H9 (cell line): ENCODE measurements around the gene PACS1. TPM values are rescaled to one million over a fixed set of nuclear protein-coding genes. Genes with fewer than 3 reads are reported as not detected.
A peak's percentile ranks its signal among the peaks of the same experiment; 100 is the strongest.

ENCODE experiments used
- DNase-seq: peaks from one replicate; pipeline ENCODE4 v3.0.0-alpha.2; 2017
- H2AFZ ChIP-seq: one replicate; pipeline ENCODE4 v1.6.1; 2013; ENCODE audit warnings: mild to moderate bottlenecking, low read length, control low read depth, moderate library complexity
- H2AK5ac ChIP-seq: 2 replicates; pipeline ENCODE4 v1.6.1; 2013; ENCODE audit warnings: low read length, control low read depth, mixed read lengths; ENCODE audit not compliant: insufficient read length
- H2BK120ac ChIP-seq: one replicate; pipeline ENCODE4 v1.6.1; 2013; ENCODE audit warnings: low read depth, mild to moderate bottlenecking, low read length, control low read depth, inconsistent platforms; ENCODE audit not compliant: poor library complexity, severe bottlenecking
- H2BK12ac ChIP-seq: 2 replicates; pipeline ENCODE4 v1.6.1; 2013; ENCODE audit warnings: low read length, control low read depth, mixed read lengths, low read depth; ENCODE audit not compliant: insufficient read length
- H2BK15ac ChIP-seq: 2 replicates; pipeline ENCODE4 v1.6.1; 2013; ENCODE audit warnings: low read depth, low read length, control low read depth
- H2BK20ac ChIP-seq: one replicate; pipeline ENCODE4 v1.6.1; 2013; ENCODE audit warnings: low read depth, mild to moderate bottlenecking, low read length, control low read depth, inconsistent platforms; ENCODE audit not compliant: poor library complexity, severe bottlenecking
- H2BK5ac ChIP-seq: 2 replicates; pipeline ENCODE4 v1.6.1; 2013; ENCODE audit warnings: low read length, control low read depth, mixed read lengths; ENCODE audit not compliant: insufficient read length
- H3K14ac ChIP-seq: 2 replicates; pipeline ENCODE4 v1.6.1; 2013; ENCODE audit warnings: low read length, control low read depth; ENCODE audit not compliant: insufficient read depth
- H3K18ac ChIP-seq: 2 replicates; pipeline ENCODE4 v1.6.1; 2013; ENCODE audit warnings: low read depth, mild to moderate bottlenecking, mixed read lengths, low read length, control low read depth; ENCODE audit not compliant: insufficient read length
- H3K23ac ChIP-seq: 2 replicates; pipeline ENCODE4 v1.6.1; 2013; ENCODE audit warnings: low read length, control low read depth, mixed read lengths, low read depth; ENCODE audit not compliant: insufficient read length
- H3K23me2 ChIP-seq: 2 replicates; pipeline ENCODE4 v1.6.1; 2013; ENCODE audit warnings: low read depth, mild to moderate bottlenecking, mixed read lengths, low read length, control low read depth; ENCODE audit not compliant: insufficient read length, poor library complexity, severe bottlenecking
- H3K27ac ChIP-seq: 2 replicates; pipeline ENCODE4 v1.5.1; 2013; ENCODE audit warnings: low read length, control low read depth, mixed read lengths, low read depth; ENCODE audit not compliant: insufficient read length
- H3K27me3 ChIP-seq: 2 replicates; pipeline ENCODE4 v1.6.1; 2013; ENCODE audit warnings: low read length, control low read depth, inconsistent platforms; ENCODE audit not compliant: insufficient read depth
- H3K4ac ChIP-seq: 2 replicates; pipeline ENCODE4 v1.6.1; 2013; ENCODE audit warnings: low read depth, mild to moderate bottlenecking, control low read depth, inconsistent platforms, low read length, moderate library complexity
- H3K4me1 ChIP-seq: 2 replicates; pipeline ENCODE4 v1.6.1; 2013; ENCODE audit warnings: low read length, control low read depth, inconsistent platforms; ENCODE audit not compliant: insufficient read depth
- H3K4me2 ChIP-seq: 2 replicates; pipeline ENCODE4 v1.6.1; 2013; ENCODE audit warnings: low read length, control low read depth, mixed read lengths; ENCODE audit not compliant: insufficient read length, insufficient read depth
- H3K56ac ChIP-seq: 2 replicates; pipeline ENCODE4 v1.6.1; 2013; ENCODE audit warnings: low read depth, mild to moderate bottlenecking, mixed read lengths, low read length, control low read depth; ENCODE audit not compliant: insufficient read length
- H3K79me1 ChIP-seq: 2 replicates; pipeline ENCODE4 v1.6.1; 2013; ENCODE audit warnings: low read depth, mild to moderate bottlenecking, moderate library complexity, low read length, control low read depth, inconsistent platforms; ENCODE audit not compliant: insufficient read depth, poor library complexity, severe bottlenecking
- H3K79me2 ChIP-seq: 2 replicates; pipeline ENCODE4 v1.6.1; 2013; ENCODE audit warnings: low read length, control low read depth, inconsistent platforms; ENCODE audit not compliant: insufficient read depth
- H3K9ac ChIP-seq: 2 replicates; pipeline ENCODE4 v1.6.1; 2013; ENCODE audit warnings: low read length, control low read depth, mixed read lengths; ENCODE audit not compliant: insufficient read length; ENCODE audit errors: extremely low read depth
- H3K9me3 ChIP-seq: one replicate; pipeline ENCODE4 v1.6.1; 2013; ENCODE audit warnings: low read depth, low read length, inconsistent platforms; ENCODE audit not compliant: control insufficient read depth
- H3T11ph ChIP-seq: one replicate; pipeline ENCODE4 v1.6.1; 2013; ENCODE audit warnings: mild to moderate bottlenecking, low read length, control low read depth, inconsistent platforms
- H4K20me1 ChIP-seq: one replicate; pipeline ENCODE4 v1.6.1; 2013; ENCODE audit not compliant: control insufficient read depth, insufficient read length, insufficient read depth
- H4K5ac ChIP-seq: 2 replicates; pipeline ENCODE4 v1.6.1; 2013; ENCODE audit warnings: low read depth, mild to moderate bottlenecking, mixed read lengths, low read length, control low read depth; ENCODE audit not compliant: insufficient read length
- H4K8ac ChIP-seq: replicated peaks from 2 replicates; pipeline ENCODE4 v1.6.1; 2013; ENCODE audit warnings: low read length, control low read depth, mixed read lengths, low read depth; ENCODE audit not compliant: insufficient read length
- H4K91ac ChIP-seq: 2 replicates; pipeline ENCODE4 v1.6.1; 2013; ENCODE audit warnings: low read depth, mild to moderate bottlenecking, moderate library complexity, mixed read lengths, low read length, control low read depth; ENCODE audit not compliant: insufficient read length
- H3K27ac Mint-ChIP-seq, 3 experiments: 2 replicates in 2 of 3; 3 replicates in 1 of 3; pipeline ENCODE4 v1.8.0; 2020 to 2021; ENCODE audit warnings: mixed read lengths in 3 of 3, mild to moderate bottlenecking in 1 of 3, moderate library complexity in 1 of 3
- H3K27me3 Mint-ChIP-seq: 2 replicates; pipeline ENCODE4 v1.8.0; 2021; ENCODE audit warnings: low read depth, mild to moderate bottlenecking, moderate library complexity, mixed read lengths
- H3K36me3 Mint-ChIP-seq, 3 experiments: 2 replicates in 2 of 3; 3 replicates in 1 of 3; pipeline ENCODE4 v1.8.0; 2020 to 2021; ENCODE audit warnings: low read depth in 3 of 3, mixed read lengths in 3 of 3; ENCODE audit not compliant: insufficient read depth in 1 of 3
- H3K4me1 Mint-ChIP-seq, 2 experiments: 2 replicates each; pipeline ENCODE4 v1.8.0; 2020; ENCODE audit warnings: mixed read lengths in 2 of 2
- H3K4me3 Mint-ChIP-seq, 2 experiments: 2 replicates in 1 of 2; 3 replicates in 1 of 2; pipeline ENCODE4 v1.8.0; 2020 to 2021; ENCODE audit warnings: mild to moderate bottlenecking in 2 of 2, mixed read lengths in 2 of 2, moderate library complexity in 1 of 2
- H3K9me3 Mint-ChIP-seq, 2 experiments: 2 replicates in 1 of 2; 3 replicates in 1 of 2; pipeline ENCODE4 v1.8.0; 2020; ENCODE audit warnings: mild to moderate bottlenecking in 2 of 2, mixed read lengths in 2 of 2, moderate library complexity in 1 of 2
- WGBS: extraction: QIAGEN DNeasy Blood & Tissue Kit; methylation state at CpG from one replicate; pipeline ENCODE4 v1.1.7; 2013; ENCODE audit warnings: missing lambda C conversion rate, low lambda C conversion rate, mixed read lengths; ENCODE audit not compliant: insufficient read length; ENCODE audit errors: extremely low coverage; 5-methylcytosine and 5-hydroxymethylcytosine counted together
- total RNA-seq: library from RNA; stranded (reverse); gene quantifications from 2 replicates; pipeline ENCODE4 v1.2.1, GENCODE V29; 2021
- TF ChIP-seq, protein P1 (sequence below): fragments of 200-600 bp; sonication (generic); conservative IDR thresholded peaks from 3 replicates; pipeline ENCODE4 v1.8.0; 2021; ENCODE audit warnings: antibody characterized with exemption, mild to moderate bottlenecking

Gene PACS1
- total RNA-seq, 1 experiment from 2014 or later: 35.5 TPM

DNA sequence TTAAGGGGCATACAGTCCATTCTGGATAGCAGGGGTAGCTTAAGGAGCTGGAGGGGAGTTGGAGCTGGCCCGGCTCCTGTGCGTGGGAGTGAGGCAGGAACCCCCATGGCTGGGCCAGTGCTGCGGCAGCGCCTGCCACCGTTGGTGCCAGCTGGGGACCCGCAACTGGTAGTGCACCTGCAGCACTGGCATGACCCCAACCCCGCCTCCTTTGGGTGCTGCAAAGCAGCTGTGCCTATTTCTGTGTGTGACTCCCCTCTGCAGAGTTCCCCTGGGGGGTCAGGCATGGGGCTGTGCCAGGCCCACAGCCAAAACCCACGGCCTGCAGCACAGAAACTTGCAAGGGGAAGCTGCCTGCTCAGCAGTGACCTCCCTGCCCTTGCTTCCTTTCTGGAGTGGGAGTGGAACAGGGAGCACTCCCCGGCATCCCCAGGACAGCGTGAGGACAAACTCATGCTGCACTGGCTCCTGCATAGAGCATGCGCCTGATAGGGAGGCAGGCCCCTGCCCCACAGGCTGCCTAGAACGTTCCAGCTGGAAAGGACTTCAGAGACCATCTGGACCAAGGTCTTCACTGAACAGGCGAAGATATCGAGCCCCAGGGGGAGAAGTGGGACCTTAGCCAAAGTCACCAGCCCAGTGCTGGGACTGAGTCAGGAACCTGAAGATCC is 172.2 kb downstream of the PACS1 start:
- Mint-ChIP-seq H3K36me3 (peaks cover 0 to 6% (median 0%) of the 10 kb centered on the region in 3 experiments; a peak in 2 of 7 replicates), H3K9me3 (no peaks in the 10 kb centered on the region), H3K27me3 (peaks cover 5% of the 10 kb centered on the region; the same call in 1 of the 2 replicates), H3K4me3 (no peak overlapping the region), H3K4me1 (peaks cover 5% of the 10 kb centered on the region in 2 experiments; a peak in 3 of 4 replicates), H3K27ac (peak overlapping the region in 1 of 3 experiments; percentile 18; a peak in 1 of 7 replicates)
- Histone ChIP-seq H2BK5ac (no peak overlapping the region), H3K14ac (no peak overlapping the region), H3K9me3 (no peaks in the 10 kb centered on the region), H4K20me1 (no peaks in the 10 kb centered on the region), H3K79me2 (no peaks in the 10 kb centered on the region), H2BK20ac (no peak overlapping the region), H2BK120ac (no peak overlapping the region), H3K56ac (no peak overlapping the region), H3K4me1 (no peaks in the 10 kb centered on the region), H3K4ac (no peak overlapping the region), H2AK5ac (no peak overlapping the region), H4K5ac (no peak overlapping the region), H3K9ac (no peak overlapping the region), H2BK15ac (no peak overlapping the region), H3K27me3 (no peaks in the 10 kb centered on the region), H3K18ac (no peak overlapping the region), H2BK12ac (no peak overlapping the region), H4K8ac (no peak overlapping the region), H3K23ac (no peak overlapping the region), H3K4me2 (no peak overlapping the region), H4K91ac (no peak overlapping the region), H2AFZ (no peak overlapping the region), H3K23me2 (no peaks in the 10 kb centered on the region), H3K27ac (no peak overlapping the region), H3K79me1 (no peaks in the 10 kb centered on the region), H3T11ph (no peak overlapping the region)
- TF ChIP-seq, protein P1, sequence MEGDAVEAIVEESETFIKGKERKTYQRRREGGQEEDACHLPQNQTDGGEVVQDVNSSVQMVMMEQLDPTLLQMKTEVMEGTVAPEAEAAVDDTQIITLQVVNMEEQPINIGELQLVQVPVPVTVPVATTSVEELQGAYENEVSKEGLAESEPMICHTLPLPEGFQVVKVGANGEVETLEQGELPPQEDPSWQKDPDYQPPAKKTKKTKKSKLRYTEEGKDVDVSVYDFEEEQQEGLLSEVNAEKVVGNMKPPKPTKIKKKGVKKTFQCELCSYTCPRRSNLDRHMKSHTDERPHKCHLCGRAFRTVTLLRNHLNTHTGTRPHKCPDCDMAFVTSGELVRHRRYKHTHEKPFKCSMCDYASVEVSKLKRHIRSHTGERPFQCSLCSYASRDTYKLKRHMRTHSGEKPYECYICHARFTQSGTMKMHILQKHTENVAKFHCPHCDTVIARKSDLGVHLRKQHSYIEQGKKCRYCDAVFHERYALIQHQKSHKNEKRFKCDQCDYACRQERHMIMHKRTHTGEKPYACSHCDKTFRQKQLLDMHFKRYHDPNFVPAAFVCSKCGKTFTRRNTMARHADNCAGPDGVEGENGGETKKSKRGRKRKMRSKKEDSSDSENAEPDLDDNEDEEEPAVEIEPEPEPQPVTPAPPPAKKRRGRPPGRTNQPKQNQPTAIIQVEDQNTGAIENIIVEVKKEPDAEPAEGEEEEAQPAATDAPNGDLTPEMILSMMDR: no peak
- DNase-seq: no peak
- WGBS: no CpG with 5 or more reads among the region's 14 CpGs
